ENCODE data around the gene PI4KA.

DNA sequence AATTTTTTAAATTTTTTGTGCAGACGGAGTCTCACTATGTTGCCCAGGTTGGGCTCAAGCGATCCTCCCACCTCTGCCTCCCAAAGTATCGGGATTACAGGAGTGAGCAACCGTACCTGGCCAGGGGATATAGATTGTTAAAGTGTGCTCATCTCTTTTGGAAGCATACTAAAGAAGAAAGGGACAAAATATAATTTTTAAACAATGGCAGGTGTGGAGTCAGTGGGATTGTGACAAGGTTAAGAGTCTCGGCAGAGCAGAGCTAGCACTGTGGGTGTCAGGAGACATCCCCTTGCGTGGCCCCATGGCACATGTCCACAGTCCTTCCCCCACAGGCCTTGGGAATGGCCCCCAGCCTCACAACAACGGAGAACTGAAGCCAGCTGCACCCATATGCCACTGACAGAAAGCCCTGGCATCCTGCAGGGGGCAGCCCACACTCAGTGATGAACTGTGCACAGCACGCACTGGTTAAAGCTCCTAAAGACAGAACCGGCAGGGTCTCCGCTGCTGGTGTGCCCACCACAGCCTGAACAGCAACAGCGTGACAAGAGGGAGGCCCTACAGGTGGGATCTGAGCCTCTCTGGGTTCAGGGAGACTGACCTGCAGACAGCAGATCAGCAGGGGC lies 54.8 kb downstream of the PI4KA start:
- TF ChIP-seq, protein P1, sequence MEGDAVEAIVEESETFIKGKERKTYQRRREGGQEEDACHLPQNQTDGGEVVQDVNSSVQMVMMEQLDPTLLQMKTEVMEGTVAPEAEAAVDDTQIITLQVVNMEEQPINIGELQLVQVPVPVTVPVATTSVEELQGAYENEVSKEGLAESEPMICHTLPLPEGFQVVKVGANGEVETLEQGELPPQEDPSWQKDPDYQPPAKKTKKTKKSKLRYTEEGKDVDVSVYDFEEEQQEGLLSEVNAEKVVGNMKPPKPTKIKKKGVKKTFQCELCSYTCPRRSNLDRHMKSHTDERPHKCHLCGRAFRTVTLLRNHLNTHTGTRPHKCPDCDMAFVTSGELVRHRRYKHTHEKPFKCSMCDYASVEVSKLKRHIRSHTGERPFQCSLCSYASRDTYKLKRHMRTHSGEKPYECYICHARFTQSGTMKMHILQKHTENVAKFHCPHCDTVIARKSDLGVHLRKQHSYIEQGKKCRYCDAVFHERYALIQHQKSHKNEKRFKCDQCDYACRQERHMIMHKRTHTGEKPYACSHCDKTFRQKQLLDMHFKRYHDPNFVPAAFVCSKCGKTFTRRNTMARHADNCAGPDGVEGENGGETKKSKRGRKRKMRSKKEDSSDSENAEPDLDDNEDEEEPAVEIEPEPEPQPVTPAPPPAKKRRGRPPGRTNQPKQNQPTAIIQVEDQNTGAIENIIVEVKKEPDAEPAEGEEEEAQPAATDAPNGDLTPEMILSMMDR (conservative IDR thresholded peaks at IDR 0.05) = peak; percentile 59
- TF ChIP-seq ZFX (IDR thresholded peaks at IDR 0.05) = no peak

Measured in C4-2B (cell line).